Astrocyte (in vitro differentiated cells and primary cell): ENCODE results near the gene CCL22.

Experiments used
- CTCF ChIP-seq: IDR thresholded peaks from 2 replicates; pipeline ENCODE4 v1.5.1; 2011; ENCODE audit warnings: low read depth, mild to moderate bottlenecking, inconsistent platforms, low read length, moderate library complexity; ENCODE audit not compliant: insufficient read depth
- EZH2 ChIP-seq: IDR thresholded peaks from 2 replicates; pipeline ENCODE4 v1.6.1; 2012; ENCODE audit warnings: mild to moderate bottlenecking, low read length, inconsistent platforms; ENCODE audit not compliant: insufficient read depth

- no peak for TF ChIP-seq CTCF
- no peak for TF ChIP-seq EZH2
Measured at GRCh38 chr16:57325458-57325857, 33.1 kb upstream of the CCL22 start.
